ENCODE measurements around the gene SPTBN2.
A peak's percentile ranks its signal among the peaks of the same experiment; 100 is the strongest.
"Not testable (repeated sequence)": the region's sequence is repeated elsewhere in the genome, so short reads cannot be mapped to it uniquely, and the experiment has no call there.

Gene SPTBN2

DNA sequence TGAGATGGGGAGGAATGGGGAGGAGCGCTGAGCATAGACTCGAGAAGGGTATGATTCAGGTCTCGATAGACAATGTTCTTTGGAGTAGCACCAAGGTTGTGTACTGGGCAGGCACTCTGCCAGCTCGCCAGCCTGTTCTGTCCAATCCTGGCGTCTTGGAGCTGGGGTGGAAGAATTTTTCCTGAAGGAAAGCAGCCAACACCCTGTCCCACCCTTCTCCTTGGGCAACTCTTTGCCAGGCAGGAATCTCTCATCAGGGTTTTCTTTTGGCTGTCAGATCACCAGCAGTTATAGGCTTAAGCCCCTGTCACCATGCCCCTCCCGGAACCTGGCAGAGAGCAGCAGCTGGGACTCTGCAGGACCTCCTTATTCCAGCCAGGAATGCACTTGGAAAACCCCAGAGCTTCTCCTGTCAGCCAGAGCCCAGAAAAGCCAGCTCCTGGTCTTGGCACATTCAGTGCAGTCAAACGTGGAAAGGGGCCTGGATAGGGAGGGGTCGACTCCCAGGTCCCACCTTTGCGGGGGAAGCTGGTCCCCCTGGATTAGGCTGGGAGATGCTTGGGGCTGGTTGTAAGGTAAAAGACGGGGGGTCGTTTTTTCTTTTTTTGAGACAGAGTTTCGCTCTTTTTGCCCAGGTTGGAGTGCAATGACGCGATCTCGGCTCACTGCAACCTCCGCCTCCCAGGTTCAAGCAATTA lies 14.4 kb upstream of the SPTBN2 start:
- Histone ChIP-seq H3K9me3 (ENCODE audit: low read length) (no peaks in the 10 kb centered on the region), H3K4me1 (ENCODE audit: insufficient read depth, low read length) (peaks cover 6% of the 10 kb centered on the region), H3K27ac (ENCODE audit: low read depth, low read length) (no peak overlapping the region), H3K27me3 (ENCODE audit: control insufficient read depth in 1 of 2, insufficient read depth in 2 of 2, low read length in 2 of 2) (no peaks in the 10 kb centered on the region), H3K9ac (ENCODE audit: low read length) (no peak overlapping the region), H3K36me3 (ENCODE audit: insufficient read depth, low read length) (no peaks in the 10 kb centered on the region), H3K4me3 (ENCODE audit: low read depth in 1 of 2, low read length in 2 of 2) (peak overlapping the region; percentile 38 to 75)

GRCh38 chr11:66741153-66741552 lies 12.1 kb upstream of the SPTBN2 start:
- no peak overlapping the region for H3K4me3 ChIP-seq (ENCODE audit: low read depth in 1 of 2, low read length in 2 of 2)
- no peaks in the 10 kb centered on the region for H3K27me3 ChIP-seq (ENCODE audit: control insufficient read depth in 1 of 2, insufficient read depth in 2 of 2, low read length in 2 of 2)
- H3K27ac ChIP-seq (ENCODE audit: low read depth, low read length): no peak overlapping the region
- H3K4me1 ChIP-seq (ENCODE audit: insufficient read depth, low read length): peaks cover 6% of the 10 kb centered on the region
- no peaks in the 10 kb centered on the region for H3K36me3 ChIP-seq (ENCODE audit: insufficient read depth, low read length)
- no peak overlapping the region for H3K9ac ChIP-seq (ENCODE audit: low read length)
- H3K9me3 ChIP-seq (ENCODE audit: low read length): no peaks in the 10 kb centered on the region

GRCh38 chr11:66739983-66740382 lies 11.0 kb upstream of the SPTBN2 start:
- no peak overlapping the region for H3K9ac ChIP-seq (ENCODE audit: low read length)
- H3K27me3 ChIP-seq (ENCODE audit: control insufficient read depth in 1 of 2, insufficient read depth in 2 of 2, low read length in 2 of 2): no peaks in the 10 kb centered on the region
- no peak overlapping the region for H3K4me3 ChIP-seq (ENCODE audit: low read depth in 1 of 2, low read length in 2 of 2)

GRCh38 chr11:66734215-66734614 lies 5.2 kb upstream of the SPTBN2 start:
- no peaks in the 10 kb centered on the region for H3K4me1 ChIP-seq (ENCODE audit: insufficient read depth, low read length)
- H3K27me3 ChIP-seq (ENCODE audit: control insufficient read depth in 1 of 2, insufficient read depth in 2 of 2, low read length in 2 of 2): no peaks in the 10 kb centered on the region
- H3K27ac ChIP-seq (ENCODE audit: low read depth, low read length): no peak overlapping the region
- no peaks in the 10 kb centered on the region for H3K9me3 ChIP-seq (ENCODE audit: low read length)
- no peak overlapping the region for H3K9ac ChIP-seq (ENCODE audit: low read length)
- no peaks in the 10 kb centered on the region for H3K36me3 ChIP-seq (ENCODE audit: insufficient read depth, low read length)
- H3K4me3 ChIP-seq (ENCODE audit: low read depth in 1 of 2, low read length in 2 of 2): no peak overlapping the region

More at GRCh38 chr11:66739983-66740382, 11.0 kb upstream of the SPTBN2 start:
- Histone ChIP-seq H3K4me1 (ENCODE audit: insufficient read depth, low read length) (peaks cover 6% of the 10 kb centered on the region), H3K9me3 (ENCODE audit: low read length) (no peaks in the 10 kb centered on the region), H3K36me3 (ENCODE audit: insufficient read depth, low read length) (no peaks in the 10 kb centered on the region), H3K27ac (ENCODE audit: low read depth, low read length) (no peak overlapping the region)

- Histone ChIP-seq H3K27me3 (ENCODE audit: control insufficient read depth in 1 of 2, insufficient read depth in 2 of 2, low read length in 2 of 2) (peaks cover 23 to 25% of the 10 kb centered on the region in 2 donors), H3K9me3 (ENCODE audit: low read length) (no peaks in the 10 kb centered on the region), H3K27ac (ENCODE audit: low read depth, low read length) (no peak overlapping the region), H3K4me3 (ENCODE audit: low read depth in 1 of 2, low read length in 2 of 2) (no peak overlapping the region), H3K36me3 (ENCODE audit: insufficient read depth, low read length) (no peaks in the 10 kb centered on the region), H3K4me1 (ENCODE audit: insufficient read depth, low read length) (peaks cover 12% of the 10 kb centered on the region), H3K9ac (ENCODE audit: low read length) (no peak overlapping the region)
These were observed 431 bp upstream of the SPTBN2 start for GRCh38 chr11:66729447-66729846.

DNA sequence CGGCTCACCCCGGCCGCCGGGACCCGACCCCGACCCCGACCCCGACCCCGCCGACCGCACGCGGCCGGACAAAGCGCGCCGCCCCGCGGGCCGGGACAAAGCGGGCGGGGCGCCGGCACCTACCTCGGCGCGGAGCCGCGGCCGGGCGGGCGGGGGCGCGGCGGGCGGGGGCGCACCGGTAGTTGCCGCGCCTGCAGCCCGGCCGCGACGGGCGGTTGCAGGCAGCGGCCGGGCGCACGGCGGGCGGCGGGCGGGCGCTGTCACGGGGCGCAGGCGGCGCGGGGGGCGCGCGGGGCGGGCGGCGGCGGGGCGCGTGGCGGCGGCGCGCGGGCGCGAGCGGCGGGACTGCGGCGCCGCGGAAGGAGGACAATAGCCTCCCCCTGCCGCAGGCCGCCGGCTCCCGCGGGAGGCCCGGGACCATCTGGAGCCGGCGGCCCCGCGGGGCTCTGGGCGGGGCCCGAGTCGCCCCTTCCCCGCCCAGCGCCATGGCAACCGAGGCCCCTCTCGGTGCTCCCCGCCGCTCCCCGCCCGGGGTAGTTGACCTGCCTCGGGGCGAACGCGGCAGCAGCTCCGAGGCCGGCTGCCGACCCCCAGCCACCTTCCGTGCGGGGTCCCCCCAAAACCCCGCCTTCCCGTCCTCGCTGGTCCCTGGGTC lies 851 bp downstream of the SPTBN2 start:
- no peaks in the 10 kb centered on the region for H3K36me3 ChIP-seq (ENCODE audit: insufficient read depth, low read length)
- no peak overlapping the region for H3K27ac ChIP-seq (ENCODE audit: low read depth, low read length)
- no peak overlapping the region for H3K9ac ChIP-seq (ENCODE audit: low read length)
- H3K9me3 ChIP-seq (ENCODE audit: low read length): no peaks in the 10 kb centered on the region
- peak overlapping the region in 1 of 2 donors; percentile 58 for H3K4me3 ChIP-seq (ENCODE audit: low read depth in 1 of 2, low read length in 2 of 2)
- H3K4me1 ChIP-seq (ENCODE audit: insufficient read depth, low read length): peaks cover 12% of the 10 kb centered on the region
- peaks cover 23 to 25% of the 10 kb centered on the region in 2 donors for H3K27me3 ChIP-seq (ENCODE audit: control insufficient read depth in 1 of 2, insufficient read depth in 2 of 2, low read length in 2 of 2)

DNA sequence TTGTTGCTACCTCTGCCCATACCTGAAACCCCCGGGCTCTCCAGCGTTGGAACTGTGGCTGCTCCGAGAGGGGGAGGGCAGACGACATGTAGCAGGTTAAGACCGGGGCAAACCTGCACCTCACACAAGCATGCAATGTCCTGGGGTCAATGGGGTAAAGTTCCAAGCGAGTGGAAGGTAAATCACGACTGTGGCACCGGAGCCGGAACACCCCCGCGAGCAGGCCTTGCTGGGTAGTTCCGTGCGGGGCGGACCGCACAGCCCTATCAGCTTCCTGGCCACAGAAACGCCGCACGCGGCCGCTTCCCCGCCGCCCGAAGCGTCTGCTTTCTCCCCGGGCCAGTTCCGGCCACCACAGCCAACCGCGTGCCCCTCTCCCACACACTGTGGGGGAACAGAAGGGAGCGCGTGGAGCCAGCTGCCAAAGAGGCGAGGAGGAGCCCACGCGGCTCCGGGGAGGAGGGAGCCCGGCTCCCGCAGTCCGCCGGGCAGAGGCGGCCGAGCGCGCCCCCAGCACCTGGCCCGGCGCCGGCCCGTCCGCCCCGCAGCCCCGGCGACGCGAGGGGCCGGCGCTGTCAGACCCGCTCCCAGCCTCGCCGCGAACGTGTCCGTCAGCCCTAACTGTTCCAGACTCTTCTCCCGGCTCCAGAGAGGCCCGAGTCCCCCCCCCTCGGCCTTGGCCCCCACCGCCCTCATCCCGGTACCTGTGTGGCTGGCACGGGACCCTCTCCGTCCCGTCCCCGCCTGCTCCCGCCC lies 1.6 kb downstream of the SPTBN2 start:
- H3K4me3 ChIP-seq (ENCODE audit: low read depth in 1 of 2, low read length in 2 of 2): peak overlapping the region; percentile 45 to 47
- no peaks in the 10 kb centered on the region for H3K36me3 ChIP-seq (ENCODE audit: insufficient read depth, low read length)
- peaks cover 23 to 25% of the 10 kb centered on the region in 2 donors for H3K27me3 ChIP-seq (ENCODE audit: control insufficient read depth in 1 of 2, insufficient read depth in 2 of 2, low read length in 2 of 2)
- no peak overlapping the region for H3K9ac ChIP-seq (ENCODE audit: low read length)
- no peaks in the 10 kb centered on the region for H3K9me3 ChIP-seq (ENCODE audit: low read length)
- peaks cover 12% of the 10 kb centered on the region for H3K4me1 ChIP-seq (ENCODE audit: insufficient read depth, low read length)
- H3K27ac ChIP-seq (ENCODE audit: low read depth, low read length): no peak overlapping the region

GRCh38 chr11:66725647-66726046 lies 3.4 kb downstream of the SPTBN2 start:
- peaks cover 12% of the 10 kb centered on the region for H3K4me1 ChIP-seq (ENCODE audit: insufficient read depth, low read length)
- peaks cover 23 to 25% of the 10 kb centered on the region in 2 donors for H3K27me3 ChIP-seq (ENCODE audit: control insufficient read depth in 1 of 2, insufficient read depth in 2 of 2, low read length in 2 of 2)
- no peaks in the 10 kb centered on the region for H3K36me3 ChIP-seq (ENCODE audit: insufficient read depth, low read length)
- no peak overlapping the region for H3K9ac ChIP-seq (ENCODE audit: low read length)
- H3K27ac ChIP-seq (ENCODE audit: low read depth, low read length): no peak overlapping the region
- H3K4me3 ChIP-seq (ENCODE audit: low read depth in 1 of 2, low read length in 2 of 2): no peak overlapping the region
- no peaks in the 10 kb centered on the region for H3K9me3 ChIP-seq (ENCODE audit: low read length)

DNA sequence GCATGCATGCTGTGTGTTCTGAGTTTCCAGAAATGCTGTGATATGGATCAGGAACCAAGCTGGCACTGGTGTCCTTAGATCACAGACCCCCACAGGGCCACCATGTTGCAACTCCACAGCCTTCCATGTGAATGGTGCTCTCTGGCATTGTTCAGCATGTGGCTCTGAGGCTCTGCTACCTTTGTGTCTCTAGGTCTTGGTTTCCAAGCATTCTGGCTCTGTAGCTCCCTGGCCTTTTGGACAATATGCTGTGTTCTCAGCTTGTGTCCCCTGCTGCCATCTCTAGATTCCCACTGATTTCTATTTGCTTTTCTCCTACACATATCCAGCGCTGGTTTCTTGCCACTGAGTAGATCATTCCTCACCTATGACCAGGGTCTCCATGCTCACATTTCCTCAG lies 3.9 kb downstream of the SPTBN2 start:
- no peak overlapping the region for H3K4me3 ChIP-seq (ENCODE audit: low read depth in 1 of 2, low read length in 2 of 2)
- H3K36me3 ChIP-seq (ENCODE audit: insufficient read depth, low read length): no peaks in the 10 kb centered on the region
- peaks cover 12% of the 10 kb centered on the region for H3K4me1 ChIP-seq (ENCODE audit: insufficient read depth, low read length)
- H3K9me3 ChIP-seq (ENCODE audit: low read length): no peaks in the 10 kb centered on the region
- H3K9ac ChIP-seq (ENCODE audit: low read length): no peak overlapping the region
- peaks cover 23 to 25% of the 10 kb centered on the region in 2 donors for H3K27me3 ChIP-seq (ENCODE audit: control insufficient read depth in 1 of 2, insufficient read depth in 2 of 2, low read length in 2 of 2)
- H3K27ac ChIP-seq (ENCODE audit: low read depth, low read length): no peak overlapping the region

DNA sequence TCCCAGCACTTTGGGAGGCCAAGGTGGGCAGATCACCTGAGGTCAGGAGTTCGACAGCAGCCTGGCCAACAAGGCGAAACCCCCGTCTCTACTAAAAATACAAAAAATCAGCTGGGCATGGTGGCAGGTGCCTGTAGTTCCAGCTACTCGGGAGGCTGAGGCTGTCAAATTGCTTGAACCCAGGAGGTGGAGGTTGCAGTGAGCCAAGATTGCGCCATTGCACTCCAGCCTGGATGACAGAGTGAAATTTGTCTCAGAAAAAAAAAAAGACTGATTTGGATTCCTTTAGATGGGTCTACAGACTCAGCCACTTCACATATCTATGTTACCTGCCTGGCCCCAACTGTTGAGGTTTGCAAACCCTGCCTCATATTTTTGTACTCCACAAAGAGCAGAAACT lies 4.8 kb downstream of the SPTBN2 start:
- not testable (repeated sequence) for H3K27ac ChIP-seq (ENCODE audit: low read depth, low read length); H3K9ac ChIP-seq (ENCODE audit: low read length); H3K4me3 ChIP-seq (ENCODE audit: low read depth in 1 of 2, low read length in 2 of 2); H3K9me3 ChIP-seq (ENCODE audit: low read length); H3K36me3 ChIP-seq (ENCODE audit: insufficient read depth, low read length)
- Histone ChIP-seq H3K27me3 (ENCODE audit: control insufficient read depth in 1 of 2, insufficient read depth in 2 of 2, low read length in 2 of 2) (peaks cover 23 to 25% of the 10 kb centered on the region in 2 donors), H3K4me1 (ENCODE audit: insufficient read depth, low read length) (peaks cover 12% of the 10 kb centered on the region)

GRCh38 chr11:66723693-66724092 lies 5.3 kb downstream of the SPTBN2 start:
- H3K27ac ChIP-seq (ENCODE audit: low read depth, low read length): no peak overlapping the region

More at GRCh38 chr11:66723693-66724092, 5.3 kb downstream of the SPTBN2 start:
- no peaks in the 10 kb centered on the region for H3K36me3 ChIP-seq (ENCODE audit: insufficient read depth, low read length)
- H3K4me3 ChIP-seq (ENCODE audit: low read depth in 1 of 2, low read length in 2 of 2): no peak overlapping the region
- H3K9ac ChIP-seq (ENCODE audit: low read length): no peak overlapping the region
- H3K4me1 ChIP-seq (ENCODE audit: insufficient read depth, low read length): peaks cover 10% of the 10 kb centered on the region
- peaks cover 22 to 23% of the 10 kb centered on the region in 2 donors for H3K27me3 ChIP-seq (ENCODE audit: control insufficient read depth in 1 of 2, insufficient read depth in 2 of 2, low read length in 2 of 2)
- H3K9me3 ChIP-seq (ENCODE audit: low read length): no peaks in the 10 kb centered on the region
